H1 (cell line): ENCODE results near the gene ANKS1B. TPM values are rescaled to one million over a fixed set of nuclear protein-coding genes. Genes with fewer than 3 reads are reported as not detected.

ENCODE experiments used
- CTCF ChIA-PET: fragments of 300-600 bp; sonication (Branson Sonifier 250); formaldehyde crosslinking; loops from one replicate; lab custom pipeline; 2021; ENCODE audit not compliant: partially characterized antibody; lab: Charles Lee
- POLR2A ChIA-PET: fragments of 300-600 bp; sonication (Branson Sonifier 250); formaldehyde crosslinking; loops from one replicate; lab custom pipeline; 2021; ENCODE audit warnings: inconsistent platforms; ENCODE audit not compliant: partially characterized antibody; lab: Charles Lee
- DNase-seq, 2 experiments: peaks; one replicate each; pipeline versions ENCODE4 v3.0.0 to v3.0.0-alpha.2; 2010 to 2022; ENCODE audit warnings: low spot score in 2 of 2, low read depth in 1 of 2, mixed read lengths in 1 of 2
- FAIRE-seq: peaks from 2 replicates; lab custom pipeline; 2011; peaks lifted over from hg19 to GRCh38; lab: Jason Lieb, UNC
- H2AFZ ChIP-seq: 2 replicates; pipeline ENCODE4 v1.8.1; 2012; ENCODE audit warnings: low read length, inconsistent platforms
- H2AK5ac ChIP-seq: 2 replicates; pipeline ENCODE4 v1.6.1; 2013; ENCODE audit warnings: low read depth, low read length
- H2BK120ac ChIP-seq: replicated peaks from 2 replicates; pipeline ENCODE3; 2013; ENCODE audit warnings: low read depth, low read length, inconsistent platforms
- H2BK12ac ChIP-seq: 2 replicates; pipeline ENCODE4 v1.6.1; 2013; ENCODE audit warnings: low read depth, low read length
- H2BK15ac ChIP-seq: 2 replicates; pipeline ENCODE4 v1.6.1; 2013; ENCODE audit warnings: low read length
- H2BK20ac ChIP-seq: 2 replicates; pipeline ENCODE4 v1.6.1; 2013; ENCODE audit warnings: low read length
- H2BK5ac ChIP-seq: 2 replicates; pipeline ENCODE4 v1.6.1; 2013; ENCODE audit warnings: low read depth, low read length
- H3K14ac ChIP-seq: 2 replicates; pipeline ENCODE4 v1.6.1; 2013; ENCODE audit warnings: inconsistent platforms; ENCODE audit not compliant: insufficient read length
- H3K18ac ChIP-seq: 2 replicates; pipeline ENCODE4 v1.6.1; 2013; ENCODE audit warnings: low read length; ENCODE audit errors: extremely low read depth
- H3K23ac ChIP-seq: 2 replicates; pipeline ENCODE4 v1.6.1; 2013; ENCODE audit warnings: inconsistent platforms; ENCODE audit not compliant: insufficient read length
- H3K23me2 ChIP-seq: 2 replicates; pipeline ENCODE4 v1.6.1; 2013; ENCODE audit warnings: low read depth, low read length
- H3K27ac ChIP-seq: 2 replicates; pipeline ENCODE4 v1.6.1; 2011; ENCODE audit warnings: low read depth, low read length, inconsistent platforms
- H3K27me3 ChIP-seq, 4 experiments: replicated peaks in 1 of 4; 1 replicate in 1 of 4; 2 replicates in 3 of 4; pipeline versions ENCODE4 v1.6.1 to v1.8.1; 2011 to 2013; ENCODE audit warnings: low read length in 3 of 4, mild to moderate bottlenecking in 3 of 4, inconsistent platforms in 2 of 4, mixed read lengths in 2 of 4, moderate library complexity in 1 of 4; ENCODE audit not compliant: control insufficient read depth in 3 of 4, insufficient read depth in 3 of 4; ENCODE audit errors: extremely low read depth in 1 of 4
- H3K36me3 ChIP-seq, 4 experiments: 2 replicates each; pipeline versions ENCODE4 v1.6.1 to v1.8.1; 2011 to 2013; ENCODE audit warnings: mild to moderate bottlenecking in 4 of 4, low read length in 3 of 4, moderate library complexity in 2 of 4, control low read depth in 1 of 4, inconsistent platforms in 1 of 4; ENCODE audit not compliant: insufficient read depth in 4 of 4, control insufficient read depth in 2 of 4
- H3K4ac ChIP-seq: replicated peaks from 2 replicates; pipeline ENCODE3; 2013; ENCODE audit warnings: low read length, low read depth, mixed read lengths, inconsistent platforms; ENCODE audit not compliant: insufficient read length
- H3K4me1 ChIP-seq, 4 experiments: replicated peaks in 1 of 4; 1 replicate in 1 of 4; 2 replicates in 3 of 4; pipeline versions ENCODE4 v1.6.1 to v1.8.1; 2011 to 2013; ENCODE audit warnings: low read length in 3 of 4, inconsistent platforms in 2 of 4, mixed read lengths in 1 of 4; ENCODE audit not compliant: insufficient read depth in 4 of 4, control insufficient read depth in 3 of 4
- H3K4me2 ChIP-seq, 2 experiments: 2 replicates each; pipeline versions ENCODE4 v1.6.1 to v1.8.1; 2011 to 2013; ENCODE audit warnings: low read depth in 2 of 2, low read length in 2 of 2, control low read depth in 1 of 2, inconsistent platforms in 1 of 2, mild to moderate bottlenecking in 1 of 2; ENCODE audit not compliant: insufficient read depth in 1 of 2
- H3K4me3 ChIP-seq, 4 experiments: fragments of 200-600, 300-600 bp in 1 of 4; sonication (generic), shearing (Covaris generic), sonication (Bioruptor Twin) in 1 of 4; 2 replicates each; pipeline versions ENCODE4 v1.5.1 to v1.8.1; 2011 to 2016; ENCODE audit warnings: low read length in 4 of 4, low read depth in 3 of 4, control low read depth in 2 of 4, inconsistent platforms in 2 of 4, mild to moderate bottlenecking in 2 of 4, mixed read lengths in 1 of 4, moderate library complexity in 1 of 4; ENCODE audit not compliant: insufficient read depth in 2 of 4; ENCODE audit errors: extremely low read depth in 1 of 4
- H3K56ac ChIP-seq: replicated peaks from 2 replicates; pipeline ENCODE3; 2013; ENCODE audit warnings: low read depth, mild to moderate bottlenecking, mixed read lengths, low read length, inconsistent platforms; ENCODE audit not compliant: insufficient read length
- H3K79me1 ChIP-seq: 2 replicates; pipeline ENCODE4 v1.6.1; 2013; ENCODE audit warnings: low read depth, low read length, control low read depth
- H3K79me2 ChIP-seq, 2 experiments: 2 replicates each; pipeline versions ENCODE4 v1.6.1 to v1.8.1; 2012 to 2013; ENCODE audit warnings: low read length in 2 of 2, mild to moderate bottlenecking in 2 of 2, inconsistent platforms in 1 of 2; ENCODE audit not compliant: insufficient read depth in 2 of 2, control insufficient read depth in 1 of 2
- H3K9ac ChIP-seq, 4 experiments: replicated peaks in 1 of 4; 1 replicate in 1 of 4; 2 replicates in 3 of 4; pipeline versions ENCODE4 v1.6.1 to v1.8.1; 2011 to 2013; ENCODE audit warnings: low read depth in 3 of 4, low read length in 3 of 4, control low read depth in 2 of 4, mild to moderate bottlenecking in 2 of 4, moderate library complexity in 2 of 4, inconsistent platforms in 1 of 4; ENCODE audit errors: extremely low read depth in 1 of 4
- H3K9me3 ChIP-seq, 2 experiments: 2 replicates each; pipeline versions ENCODE4 v1.6.1 to v1.8.1; 2012 to 2013; ENCODE audit warnings: mild to moderate bottlenecking in 2 of 2, moderate library complexity in 2 of 2, control low read depth in 1 of 2, inconsistent platforms in 1 of 2, low read depth in 1 of 2, low read length in 1 of 2, mixed read lengths in 1 of 2; ENCODE audit not compliant: insufficient read depth in 2 of 2
- H4K20me1 ChIP-seq, 2 experiments: replicated peaks in 1 of 2; 2 replicates each; pipeline versions ENCODE3 to v1.8.1; 2011 to 2013; ENCODE audit warnings: inconsistent platforms in 2 of 2, low read length in 2 of 2, mild to moderate bottlenecking in 1 of 2; ENCODE audit not compliant: insufficient read depth in 2 of 2, control insufficient read depth in 1 of 2
- H4K5ac ChIP-seq: 2 replicates; pipeline ENCODE4 v1.6.1; 2013; ENCODE audit warnings: low read length, low read depth, mixed read lengths, inconsistent platforms; ENCODE audit not compliant: insufficient read length
- H4K8ac ChIP-seq: 2 replicates; pipeline ENCODE4 v1.8.0; 2013; ENCODE audit warnings: mild to moderate bottlenecking, moderate library complexity, low read length, inconsistent platforms; ENCODE audit not compliant: insufficient read depth; ENCODE audit errors: extremely low read depth
- H4K91ac ChIP-seq: replicated peaks from 2 replicates; pipeline ENCODE3; 2013; ENCODE audit warnings: low read length, mixed read lengths, inconsistent platforms; ENCODE audit not compliant: insufficient read length
- ASH2L ChIP-seq: fragments of 200-600, 300-600 bp; sonication (generic); IDR thresholded peaks from one replicate; pipeline ENCODE4 v1.7.1; 2017; ENCODE audit warnings: low read length
- BRCA1 ChIP-seq: IDR thresholded peaks from 2 replicates; pipeline ENCODE4 v1.6.1; 2012; ENCODE audit warnings: low read depth, low read length, improper control_type of control experiment
- CBX8 ChIP-seq: fragments of 300-800, 300-1000 bp; sonication (generic); IDR thresholded peaks from 2 replicates; pipeline ENCODE4 v1.7.1; 2016; ENCODE audit warnings: low read depth, low read length, borderline replicate concordance
- MAFK ChIP-seq: IDR thresholded peaks from 2 replicates; pipeline ENCODE4 v1.6.1; 2012; ENCODE audit warnings: low read depth, mild to moderate bottlenecking, improper control_type of control experiment, low read length
- POLR2A ChIP-seq, 2 experiments: IDR thresholded peaks; 1 replicate in 1 of 2; 2 replicates in 1 of 2; pipeline ENCODE4 v1.6.1; 2011; ENCODE audit warnings: low read depth in 2 of 2, low read length in 2 of 2, mild to moderate bottlenecking in 2 of 2; ENCODE audit errors: control extremely low read depth in 1 of 2
- POLR2AphosphoS5 ChIP-seq: IDR thresholded peaks from 2 replicates; pipeline ENCODE4 v1.6.1; 2011; ENCODE audit warnings: low read depth, low read length
- RAD21 ChIP-seq, 2 experiments: IDR thresholded peaks in 1 of 2; conservative IDR thresholded peaks in 1 of 2; 2 replicates each; pipeline ENCODE4 v1.6.1; 2011; ENCODE audit warnings: low read depth in 2 of 2, low read length in 2 of 2, improper control_type of control experiment in 1 of 2, inconsistent platforms in 1 of 2, mild to moderate bottlenecking in 1 of 2, moderate library complexity in 1 of 2
- RNF2 ChIP-seq: fragments of 200-900, 300-1000 bp; sonication (generic); IDR thresholded peaks from 2 replicates; pipeline ENCODE4 v1.7.1; 2016; ENCODE audit warnings: borderline replicate concordance, low read depth, mild to moderate bottlenecking, antibody characterized with exemption, low read length; ENCODE audit not compliant: poor library complexity, severe bottlenecking; ENCODE audit errors: missing control alignments
- SAP30 ChIP-seq: fragments of 300-600 bp; sonication (generic); IDR thresholded peaks from 2 replicates; pipeline ENCODE4 v1.7.1; 2012; ENCODE audit warnings: low read length, moderate library complexity, mild to moderate bottlenecking, inconsistent platforms; ENCODE audit not compliant: insufficient read depth, insufficient replicate concordance
- SRF ChIP-seq: IDR thresholded peaks from 2 replicates; pipeline ENCODE4 v1.6.1; 2011; ENCODE audit warnings: mild to moderate bottlenecking, low read depth, low read length, moderate library complexity
- YY1 ChIP-seq: IDR thresholded peaks from 2 replicates; pipeline ENCODE4 v1.6.1; 2011; ENCODE audit warnings: low read depth, mild to moderate bottlenecking, low read length
- ZNF274 ChIP-seq: IDR thresholded peaks from 2 replicates; pipeline ENCODE4 v1.7.0; 2012; ENCODE audit warnings: low read length, borderline replicate concordance; ENCODE audit errors: extremely low read depth
- polyA plus RNA-seq, 7 experiments: library from polyadenylated mRNA; depleted of rRNA in 3 of 7; stranded (reverse) in 5 of 7; unstranded in 2 of 7; fragments of >200 nt in 5 of 7; fragments of 200-250 nt in 2 of 7; gene quantifications; 1 replicate in 5 of 7; 2 replicates in 1 of 7; 4 replicates in 1 of 7; pipeline versions ENCODE4 v1.2.1 to v1.2.3, GENCODE V29; 2011 to 2013; ENCODE audit warnings: missing spikeins in 2 of 7, mixed read lengths in 2 of 7
- total RNA-seq: library from RNA; stranded (reverse); fragmentation: NEBNext Ultra II Directional; extraction: Animal tissue kit (Norgen Biotek cat#: 25700); gene quantifications from 2 replicates; pipeline ENCODE4 v1.2.1, GENCODE V29; 2021
- TF ChIP-seq, protein P1 (sequence below), 3 experiments: IDR thresholded peaks; 1 replicate in 2 of 3; 2 replicates in 1 of 3; pipeline versions ENCODE4 v1.5.1 to v1.6.1; 2011; ENCODE audit warnings: low read length in 3 of 3, mild to moderate bottlenecking in 3 of 3, inconsistent platforms in 2 of 3, low read depth in 1 of 3, moderate library complexity in 1 of 3; ENCODE audit not compliant: insufficient read depth in 1 of 3; ENCODE audit errors: control extremely low read depth in 1 of 3

The ANKS1B gene
- total and polyA plus RNA-seq, 2 of the 8 experiments (the other 6 are each of a cell fraction or from before 2014, with no cell fraction given), result 2.7 to 6.1 TPM

GRCh38 chr12:99746538-99746937 is 238.2 kb downstream of the ANKS1B start:
- CTCF ChIA-PET, result interaction anchor here (0.6 to 1.0 kb wide), 2 partner anchors 20 to 21 kb away, joined by 3 read pairs; no protein-coding TSS in a partner anchor
- no peak overlapping the region for H3K4me3 ChIP-seq
- no peak for TF ChIP-seq BRCA1
- TF ChIP-seq RNF2, result no peak
- TF ChIP-seq POLR2A (IDR thresholded peaks at IDR 0.05; ENCODE audit: control extremely low read depth in 1 of 2, low read depth in 2 of 2, low read length in 2 of 2), result no peak
- no peak for TF ChIP-seq MAFK
- no peak for TF ChIP-seq SRF
- no peak for TF ChIP-seq ASH2L
- TF ChIP-seq POLR2AphosphoS5, result no peak
- TF ChIP-seq CBX8, result no peak
- TF ChIP-seq ZNF274, result no peak
- peak; percentile 51 to 56 for TF ChIP-seq RAD21 (IDR thresholded peaks at IDR 0.05 in 1 of 2, conservative IDR thresholded peaks at IDR 0.05 in 1 of 2; ENCODE audit: low read depth in 2 of 2, low read length in 2 of 2)
- no peak for TF ChIP-seq SAP30
- TF ChIP-seq, protein P1, sequence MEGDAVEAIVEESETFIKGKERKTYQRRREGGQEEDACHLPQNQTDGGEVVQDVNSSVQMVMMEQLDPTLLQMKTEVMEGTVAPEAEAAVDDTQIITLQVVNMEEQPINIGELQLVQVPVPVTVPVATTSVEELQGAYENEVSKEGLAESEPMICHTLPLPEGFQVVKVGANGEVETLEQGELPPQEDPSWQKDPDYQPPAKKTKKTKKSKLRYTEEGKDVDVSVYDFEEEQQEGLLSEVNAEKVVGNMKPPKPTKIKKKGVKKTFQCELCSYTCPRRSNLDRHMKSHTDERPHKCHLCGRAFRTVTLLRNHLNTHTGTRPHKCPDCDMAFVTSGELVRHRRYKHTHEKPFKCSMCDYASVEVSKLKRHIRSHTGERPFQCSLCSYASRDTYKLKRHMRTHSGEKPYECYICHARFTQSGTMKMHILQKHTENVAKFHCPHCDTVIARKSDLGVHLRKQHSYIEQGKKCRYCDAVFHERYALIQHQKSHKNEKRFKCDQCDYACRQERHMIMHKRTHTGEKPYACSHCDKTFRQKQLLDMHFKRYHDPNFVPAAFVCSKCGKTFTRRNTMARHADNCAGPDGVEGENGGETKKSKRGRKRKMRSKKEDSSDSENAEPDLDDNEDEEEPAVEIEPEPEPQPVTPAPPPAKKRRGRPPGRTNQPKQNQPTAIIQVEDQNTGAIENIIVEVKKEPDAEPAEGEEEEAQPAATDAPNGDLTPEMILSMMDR (IDR thresholded peaks at IDR 0.05; ENCODE audit: control extremely low read depth in 1 of 3, insufficient read depth in 1 of 3, low read depth in 1 of 3, low read length in 3 of 3), result peak in 2 of 3 experiments; percentile 11 to 51; a peak in 2 of 4 replicates
- no peak for TF ChIP-seq YY1

More at GRCh38 chr12:99746538-99746937, 238.2 kb downstream of the ANKS1B start:
- Histone ChIP-seq H3K4ac (no peak overlapping the region), H2BK120ac (no peak overlapping the region), H3K9me3 (no peaks in the 10 kb centered on the region), H2BK12ac (no peak overlapping the region), H3K4me1 (no peaks in the 10 kb centered on the region), H3K4me2 (no peak overlapping the region), H3K79me2 (no peaks in the 10 kb centered on the region), H4K8ac (no peak overlapping the region), H4K5ac (no peak overlapping the region), H4K20me1 (no peaks in the 10 kb centered on the region), H3K56ac (no peak overlapping the region), H3K9ac (no peak overlapping the region), H3K18ac (no peak overlapping the region), H3K79me1 (no peaks in the 10 kb centered on the region), H3K27me3 (no peaks in the 10 kb centered on the region), H3K23ac (no peak overlapping the region), H2AK5ac (no peak overlapping the region), H2BK20ac (no peak overlapping the region), H2BK15ac (no peak overlapping the region), H3K23me2 (peaks cover 2% of the 10 kb centered on the region; the same call in 1 of the 2 replicates), H2BK5ac (no peak overlapping the region), H3K14ac (no peak overlapping the region), H3K36me3 (no peaks in the 10 kb centered on the region), H2AFZ (no peak overlapping the region), H4K91ac (no peak overlapping the region), H3K27ac (no peak overlapping the region)
- POLR2A ChIA-PET, result no interaction called here
- FAIRE-seq, result peak; percentile 60
- DNase-seq, result no peak
